ENCODE results near the gene LIMK1.

DNA sequence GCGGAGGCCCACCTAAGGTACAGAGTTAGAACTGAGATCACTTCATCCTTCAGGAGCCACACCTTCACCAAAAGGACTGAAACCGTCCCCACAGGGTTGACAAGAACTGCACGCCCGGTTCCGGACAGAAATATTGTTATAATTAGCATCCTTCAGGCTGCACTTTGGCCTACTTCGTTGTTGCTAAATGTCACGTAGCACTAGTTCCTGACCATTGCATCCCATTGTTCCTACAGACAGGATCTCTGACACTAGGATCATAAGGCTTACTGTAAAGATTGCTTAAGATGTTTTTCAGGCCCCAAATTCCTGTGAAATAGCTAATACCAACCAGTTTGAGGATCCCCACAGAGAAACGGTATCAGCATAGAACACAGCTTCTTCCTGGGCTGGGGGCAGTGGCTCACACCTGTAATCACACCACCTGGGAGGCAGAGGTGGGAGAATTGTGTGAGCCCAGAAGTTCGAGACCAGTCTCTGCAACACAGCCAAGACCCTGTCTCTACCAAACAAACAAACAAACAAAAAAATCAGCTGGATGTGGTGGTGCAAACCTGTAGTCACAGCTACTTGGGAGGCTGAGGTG lies 72.3 kb downstream of the LIMK1 start:
- no peak for TF ChIP-seq POLR2A (IDR thresholded peaks at IDR 0.05; ENCODE audit: low read length)
- no peak for TF ChIP-seq RAD21 (conservative IDR thresholded peaks at IDR 0.05 in 1 of 2, IDR thresholded peaks at IDR 0.05 in 1 of 2)
- TF ChIP-seq, protein P1, sequence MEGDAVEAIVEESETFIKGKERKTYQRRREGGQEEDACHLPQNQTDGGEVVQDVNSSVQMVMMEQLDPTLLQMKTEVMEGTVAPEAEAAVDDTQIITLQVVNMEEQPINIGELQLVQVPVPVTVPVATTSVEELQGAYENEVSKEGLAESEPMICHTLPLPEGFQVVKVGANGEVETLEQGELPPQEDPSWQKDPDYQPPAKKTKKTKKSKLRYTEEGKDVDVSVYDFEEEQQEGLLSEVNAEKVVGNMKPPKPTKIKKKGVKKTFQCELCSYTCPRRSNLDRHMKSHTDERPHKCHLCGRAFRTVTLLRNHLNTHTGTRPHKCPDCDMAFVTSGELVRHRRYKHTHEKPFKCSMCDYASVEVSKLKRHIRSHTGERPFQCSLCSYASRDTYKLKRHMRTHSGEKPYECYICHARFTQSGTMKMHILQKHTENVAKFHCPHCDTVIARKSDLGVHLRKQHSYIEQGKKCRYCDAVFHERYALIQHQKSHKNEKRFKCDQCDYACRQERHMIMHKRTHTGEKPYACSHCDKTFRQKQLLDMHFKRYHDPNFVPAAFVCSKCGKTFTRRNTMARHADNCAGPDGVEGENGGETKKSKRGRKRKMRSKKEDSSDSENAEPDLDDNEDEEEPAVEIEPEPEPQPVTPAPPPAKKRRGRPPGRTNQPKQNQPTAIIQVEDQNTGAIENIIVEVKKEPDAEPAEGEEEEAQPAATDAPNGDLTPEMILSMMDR (IDR thresholded peaks at IDR 0.05): no peak
- TF ChIP-seq EP300 (IDR thresholded peaks at IDR 0.05): no peak
- TF ChIP-seq, protein P2, sequence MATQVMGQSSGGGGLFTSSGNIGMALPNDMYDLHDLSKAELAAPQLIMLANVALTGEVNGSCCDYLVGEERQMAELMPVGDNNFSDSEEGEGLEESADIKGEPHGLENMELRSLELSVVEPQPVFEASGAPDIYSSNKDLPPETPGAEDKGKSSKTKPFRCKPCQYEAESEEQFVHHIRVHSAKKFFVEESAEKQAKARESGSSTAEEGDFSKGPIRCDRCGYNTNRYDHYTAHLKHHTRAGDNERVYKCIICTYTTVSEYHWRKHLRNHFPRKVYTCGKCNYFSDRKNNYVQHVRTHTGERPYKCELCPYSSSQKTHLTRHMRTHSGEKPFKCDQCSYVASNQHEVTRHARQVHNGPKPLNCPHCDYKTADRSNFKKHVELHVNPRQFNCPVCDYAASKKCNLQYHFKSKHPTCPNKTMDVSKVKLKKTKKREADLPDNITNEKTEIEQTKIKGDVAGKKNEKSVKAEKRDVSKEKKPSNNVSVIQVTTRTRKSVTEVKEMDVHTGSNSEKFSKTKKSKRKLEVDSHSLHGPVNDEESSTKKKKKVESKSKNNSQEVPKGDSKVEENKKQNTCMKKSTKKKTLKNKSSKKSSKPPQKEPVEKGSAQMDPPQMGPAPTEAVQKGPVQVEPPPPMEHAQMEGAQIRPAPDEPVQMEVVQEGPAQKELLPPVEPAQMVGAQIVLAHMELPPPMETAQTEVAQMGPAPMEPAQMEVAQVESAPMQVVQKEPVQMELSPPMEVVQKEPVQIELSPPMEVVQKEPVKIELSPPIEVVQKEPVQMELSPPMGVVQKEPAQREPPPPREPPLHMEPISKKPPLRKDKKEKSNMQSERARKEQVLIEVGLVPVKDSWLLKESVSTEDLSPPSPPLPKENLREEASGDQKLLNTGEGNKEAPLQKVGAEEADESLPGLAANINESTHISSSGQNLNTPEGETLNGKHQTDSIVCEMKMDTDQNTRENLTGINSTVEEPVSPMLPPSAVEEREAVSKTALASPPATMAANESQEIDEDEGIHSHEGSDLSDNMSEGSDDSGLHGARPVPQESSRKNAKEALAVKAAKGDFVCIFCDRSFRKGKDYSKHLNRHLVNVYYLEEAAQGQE (IDR thresholded peaks at IDR 0.05): no peak
- TF ChIP-seq POLR2AphosphoS2 (conservative IDR thresholded peaks at IDR 0.05; ENCODE audit: low read length): no peak
- no peak for TF ChIP-seq MAFK (IDR thresholded peaks at IDR 0.05; ENCODE audit: partially characterized antibody)
- no peak for TF ChIP-seq CHD2 (IDR thresholded peaks at IDR 0.05; ENCODE audit: low read length, partially characterized antibody)
- no peak for TF ChIP-seq JUNB (IDR thresholded peaks at IDR 0.05)
- TF ChIP-seq, protein P3, sequence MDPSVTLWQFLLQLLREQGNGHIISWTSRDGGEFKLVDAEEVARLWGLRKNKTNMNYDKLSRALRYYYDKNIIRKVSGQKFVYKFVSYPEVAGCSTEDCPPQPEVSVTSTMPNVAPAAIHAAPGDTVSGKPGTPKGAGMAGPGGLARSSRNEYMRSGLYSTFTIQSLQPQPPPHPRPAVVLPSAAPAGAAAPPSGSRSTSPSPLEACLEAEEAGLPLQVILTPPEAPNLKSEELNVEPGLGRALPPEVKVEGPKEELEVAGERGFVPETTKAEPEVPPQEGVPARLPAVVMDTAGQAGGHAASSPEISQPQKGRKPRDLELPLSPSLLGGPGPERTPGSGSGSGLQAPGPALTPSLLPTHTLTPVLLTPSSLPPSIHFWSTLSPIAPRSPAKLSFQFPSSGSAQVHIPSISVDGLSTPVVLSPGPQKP (IDR thresholded peaks at IDR 0.05; ENCODE audit: low read depth, low read length): no peak
- no peak for TF ChIP-seq FOSL2 (IDR thresholded peaks at IDR 0.05)
- no peak for TF ChIP-seq FOSL2 (CRISPR knock-in tag; IDR thresholded peaks at IDR 0.05)
- TF ChIP-seq EHMT2 (IDR thresholded peaks at IDR 0.05; ENCODE audit: low read depth): no peak
